Subcutaneous adipose tissue (tissue), 4 donors: Measurements from ENCODE around the gene DERL2. TPM values are rescaled to one million over a fixed set of nuclear protein-coding genes. Genes with fewer than 3 reads are reported as not detected.

Source experiments
- CTCF ChIP-seq: fragments of 450-650 bp; IDR thresholded peaks from one replicate; pipeline ENCODE4 v1.5.1; 2016; ENCODE audit warnings: low read depth, mild to moderate bottlenecking, control low read depth, antibody characterized with exemption, moderate library complexity
- total RNA-seq, 4 donors: library from RNA; depleted of rRNA; stranded (reverse); fragments of >200 nt; gene quantifications; one replicate each; pipeline ENCODE4 v1.1.0, GENCODE V29; 2016

The DERL2 gene
- 10 to 100 TPM; 25.8 to 55.9 (median 32.8) TPM for total RNA-seq

- TF ChIP-seq CTCF, result no peak
Observed at GRCh38 chr17:5485270-5486205, at the start of gene DERL2. DERL2 (minus strand) TSS chr17:5486178; CDS start chr17:5486161, 17 bp downstream.

- TF ChIP-seq CTCF, result no peak
Observed at GRCh38 chr17:5535436-5535835, 49.5 kb upstream of the DERL2 start.

- TF ChIP-seq CTCF, result no peak
Observed at GRCh38 chr17:5533486-5534315, 47.7 kb upstream of the DERL2 start.

- TF ChIP-seq CTCF, result no peak
Observed at GRCh38 chr17:5532581-5532980, 46.6 kb upstream of the DERL2 start.

- TF ChIP-seq CTCF, result no peak
Observed at GRCh38 chr17:5531085-5531418, 45.1 kb upstream of the DERL2 start.

GRCh38 chr17:5530265-5531084 lies 44.5 kb upstream of the DERL2 start:
- TF ChIP-seq CTCF, result no peak
